OCI-LY1 (cell line): Measurements from ENCODE around the gene ATG7.
"Not testable (repeated sequence)": the region's sequence is repeated elsewhere in the genome, so short reads cannot be mapped to it uniquely, and the experiment has no call there.

Source experiments
- CTCF ChIP-seq: fragments of 200-600 bp; sonication (generic), shearing (Covaris generic); IDR thresholded peaks from 2 replicates; pipeline ENCODE4 v1.5.1; 2017; ENCODE audit warnings: mild to moderate bottlenecking, antibody characterized with exemption, low read length, moderate library complexity, mixed read lengths
- EZH2 ChIP-seq: fragments of 200-600 bp; sonication (generic), shearing (Covaris generic); IDR thresholded peaks from 2 replicates; pipeline ENCODE4 v1.8.0; 2017; ENCODE audit warnings: borderline replicate concordance, mixed run types, mild to moderate bottlenecking, antibody characterized with exemption, low read length, moderate library complexity, mixed read lengths

GRCh38 chr3:11348877-11349276 is 76.7 kb downstream of the ATG7 start:
- TF ChIP-seq CTCF, EZH2: not testable (repeated sequence)
